Liver (tissue), 3 donors: ENCODE data around the gene MICOS13.

Experiments used
- EGR1 ChIP-seq, 2 donors: IDR thresholded peaks; 2 replicates each; pipeline ENCODE4 v1.6.1; 2016 to 2018; ENCODE audit warnings: antibody characterized with exemption in 2 of 2, low read depth in 2 of 2
- FOXA1 ChIP-seq: IDR thresholded peaks from 2 replicates; pipeline ENCODE4 v1.6.1; 2016; ENCODE audit warnings: antibody characterized with exemption
- FOXA2 ChIP-seq: IDR thresholded peaks from 2 replicates; pipeline ENCODE4 v1.6.1; 2016; ENCODE audit warnings: antibody characterized with exemption
- GABPA ChIP-seq, 2 donors: IDR thresholded peaks in 1 of 2; conservative IDR thresholded peaks in 1 of 2; 2 replicates each; pipeline ENCODE4 v1.6.1; 2016; ENCODE audit warnings: antibody characterized with exemption in 2 of 2, mild to moderate bottlenecking in 1 of 2, moderate library complexity in 1 of 2
- RAD21 ChIP-seq, 2 donors: IDR thresholded peaks; 2 replicates each; pipeline ENCODE4 v1.6.1; 2016; ENCODE audit warnings: antibody characterized with exemption in 2 of 2, mild to moderate bottlenecking in 2 of 2
- SP1 ChIP-seq: IDR thresholded peaks from 2 replicates; pipeline ENCODE4 v1.6.1; 2018; ENCODE audit warnings: antibody characterized with exemption, mild to moderate bottlenecking
- YY1 ChIP-seq: IDR thresholded peaks from 2 replicates; pipeline ENCODE4 v1.6.1; 2016; ENCODE audit warnings: antibody characterized with exemption, mild to moderate bottlenecking
- TF ChIP-seq, protein P1 (sequence below): fragments of 150-350 bp; IDR thresholded peaks from 2 replicates; pipeline ENCODE4 v1.5.1; 2017; ENCODE audit warnings: improper control_type of control experiment, low read depth, low read length; ENCODE audit not compliant: missing input control
- TF ChIP-seq, protein P2 (sequence below): IDR thresholded peaks from 2 replicates; pipeline ENCODE4 v1.6.1; 2016; ENCODE audit warnings: antibody characterized with exemption
- TF ChIP-seq, protein P3 (sequence below): IDR thresholded peaks from 2 replicates; pipeline ENCODE4 v1.6.1; 2016; ENCODE audit warnings: antibody characterized with exemption, mild to moderate bottlenecking
- TF ChIP-seq, protein P4 (sequence below): IDR thresholded peaks from 2 replicates; pipeline ENCODE4 v1.6.1; 2016; ENCODE audit warnings: antibody characterized with exemption
- TF ChIP-seq, protein P5 (sequence below): IDR thresholded peaks from 2 replicates; pipeline ENCODE4 v1.6.1; 2016; ENCODE audit warnings: antibody characterized with exemption
- donor health status: healthy.
- donor health status: healthy.

DNA sequence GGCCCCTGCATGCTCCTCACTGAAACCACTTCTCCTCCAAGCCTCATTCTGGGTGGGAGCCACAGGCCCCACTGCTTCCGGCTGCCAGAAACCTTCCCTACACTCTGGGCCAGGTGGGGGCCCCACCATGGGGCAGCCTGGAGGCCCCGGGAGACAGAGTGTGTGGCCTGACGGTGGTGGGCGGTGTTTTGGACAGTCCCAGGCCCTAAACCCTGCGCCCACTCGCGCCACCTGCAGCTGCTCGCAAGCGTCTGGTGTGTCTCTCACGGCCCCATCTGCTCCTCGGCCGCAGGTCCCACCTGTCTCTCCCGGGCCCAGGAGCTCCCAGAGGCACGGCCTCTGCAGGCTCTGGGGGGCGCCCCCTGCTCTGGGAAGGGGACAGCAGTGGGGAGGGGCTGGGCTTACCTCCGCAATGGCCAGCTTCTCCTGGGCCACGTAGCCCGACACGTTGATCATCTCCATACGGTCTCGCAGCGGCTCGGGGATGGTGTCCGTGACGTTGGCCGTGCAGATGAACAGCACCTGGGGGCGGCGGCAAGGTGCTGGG, 15.4 kb upstream of the MICOS13 start:
- TF ChIP-seq RAD21 (IDR thresholded peaks at IDR 0.05) (no peak), SP1 (no peak), FOXA2 (no peak), GABPA (IDR thresholded peaks at IDR 0.05 in 1 of 2, conservative IDR thresholded peaks at IDR 0.05 in 1 of 2) (no peak), FOXA1 (no peak), YY1 (no peak), EGR1 (IDR thresholded peaks at IDR 0.05; ENCODE audit: low read depth in 2 of 2) (no peak)
- TF ChIP-seq, protein P1, sequence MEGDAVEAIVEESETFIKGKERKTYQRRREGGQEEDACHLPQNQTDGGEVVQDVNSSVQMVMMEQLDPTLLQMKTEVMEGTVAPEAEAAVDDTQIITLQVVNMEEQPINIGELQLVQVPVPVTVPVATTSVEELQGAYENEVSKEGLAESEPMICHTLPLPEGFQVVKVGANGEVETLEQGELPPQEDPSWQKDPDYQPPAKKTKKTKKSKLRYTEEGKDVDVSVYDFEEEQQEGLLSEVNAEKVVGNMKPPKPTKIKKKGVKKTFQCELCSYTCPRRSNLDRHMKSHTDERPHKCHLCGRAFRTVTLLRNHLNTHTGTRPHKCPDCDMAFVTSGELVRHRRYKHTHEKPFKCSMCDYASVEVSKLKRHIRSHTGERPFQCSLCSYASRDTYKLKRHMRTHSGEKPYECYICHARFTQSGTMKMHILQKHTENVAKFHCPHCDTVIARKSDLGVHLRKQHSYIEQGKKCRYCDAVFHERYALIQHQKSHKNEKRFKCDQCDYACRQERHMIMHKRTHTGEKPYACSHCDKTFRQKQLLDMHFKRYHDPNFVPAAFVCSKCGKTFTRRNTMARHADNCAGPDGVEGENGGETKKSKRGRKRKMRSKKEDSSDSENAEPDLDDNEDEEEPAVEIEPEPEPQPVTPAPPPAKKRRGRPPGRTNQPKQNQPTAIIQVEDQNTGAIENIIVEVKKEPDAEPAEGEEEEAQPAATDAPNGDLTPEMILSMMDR, result no peak
- TF ChIP-seq, protein P2, sequence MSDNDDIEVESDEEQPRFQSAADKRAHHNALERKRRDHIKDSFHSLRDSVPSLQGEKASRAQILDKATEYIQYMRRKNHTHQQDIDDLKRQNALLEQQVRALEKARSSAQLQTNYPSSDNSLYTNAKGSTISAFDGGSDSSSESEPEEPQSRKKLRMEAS, result no peak
- TF ChIP-seq, protein P3, sequence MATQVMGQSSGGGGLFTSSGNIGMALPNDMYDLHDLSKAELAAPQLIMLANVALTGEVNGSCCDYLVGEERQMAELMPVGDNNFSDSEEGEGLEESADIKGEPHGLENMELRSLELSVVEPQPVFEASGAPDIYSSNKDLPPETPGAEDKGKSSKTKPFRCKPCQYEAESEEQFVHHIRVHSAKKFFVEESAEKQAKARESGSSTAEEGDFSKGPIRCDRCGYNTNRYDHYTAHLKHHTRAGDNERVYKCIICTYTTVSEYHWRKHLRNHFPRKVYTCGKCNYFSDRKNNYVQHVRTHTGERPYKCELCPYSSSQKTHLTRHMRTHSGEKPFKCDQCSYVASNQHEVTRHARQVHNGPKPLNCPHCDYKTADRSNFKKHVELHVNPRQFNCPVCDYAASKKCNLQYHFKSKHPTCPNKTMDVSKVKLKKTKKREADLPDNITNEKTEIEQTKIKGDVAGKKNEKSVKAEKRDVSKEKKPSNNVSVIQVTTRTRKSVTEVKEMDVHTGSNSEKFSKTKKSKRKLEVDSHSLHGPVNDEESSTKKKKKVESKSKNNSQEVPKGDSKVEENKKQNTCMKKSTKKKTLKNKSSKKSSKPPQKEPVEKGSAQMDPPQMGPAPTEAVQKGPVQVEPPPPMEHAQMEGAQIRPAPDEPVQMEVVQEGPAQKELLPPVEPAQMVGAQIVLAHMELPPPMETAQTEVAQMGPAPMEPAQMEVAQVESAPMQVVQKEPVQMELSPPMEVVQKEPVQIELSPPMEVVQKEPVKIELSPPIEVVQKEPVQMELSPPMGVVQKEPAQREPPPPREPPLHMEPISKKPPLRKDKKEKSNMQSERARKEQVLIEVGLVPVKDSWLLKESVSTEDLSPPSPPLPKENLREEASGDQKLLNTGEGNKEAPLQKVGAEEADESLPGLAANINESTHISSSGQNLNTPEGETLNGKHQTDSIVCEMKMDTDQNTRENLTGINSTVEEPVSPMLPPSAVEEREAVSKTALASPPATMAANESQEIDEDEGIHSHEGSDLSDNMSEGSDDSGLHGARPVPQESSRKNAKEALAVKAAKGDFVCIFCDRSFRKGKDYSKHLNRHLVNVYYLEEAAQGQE, result no peak
- TF ChIP-seq, protein P4, sequence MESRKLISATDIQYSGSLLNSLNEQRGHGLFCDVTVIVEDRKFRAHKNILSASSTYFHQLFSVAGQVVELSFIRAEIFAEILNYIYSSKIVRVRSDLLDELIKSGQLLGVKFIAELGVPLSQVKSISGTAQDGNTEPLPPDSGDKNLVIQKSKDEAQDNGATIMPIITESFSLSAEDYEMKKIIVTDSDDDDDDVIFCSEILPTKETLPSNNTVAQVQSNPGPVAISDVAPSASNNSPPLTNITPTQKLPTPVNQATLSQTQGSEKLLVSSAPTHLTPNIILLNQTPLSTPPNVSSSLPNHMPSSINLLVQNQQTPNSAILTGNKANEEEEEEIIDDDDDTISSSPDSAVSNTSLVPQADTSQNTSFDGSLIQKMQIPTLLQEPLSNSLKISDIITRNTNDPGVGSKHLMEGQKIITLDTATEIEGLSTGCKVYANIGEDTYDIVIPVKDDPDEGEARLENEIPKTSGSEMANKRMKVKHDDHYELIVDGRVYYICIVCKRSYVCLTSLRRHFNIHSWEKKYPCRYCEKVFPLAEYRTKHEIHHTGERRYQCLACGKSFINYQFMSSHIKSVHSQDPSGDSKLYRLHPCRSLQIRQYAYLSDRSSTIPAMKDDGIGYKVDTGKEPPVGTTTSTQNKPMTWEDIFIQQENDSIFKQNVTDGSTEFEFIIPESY, result no peak
- TF ChIP-seq, protein P5, sequence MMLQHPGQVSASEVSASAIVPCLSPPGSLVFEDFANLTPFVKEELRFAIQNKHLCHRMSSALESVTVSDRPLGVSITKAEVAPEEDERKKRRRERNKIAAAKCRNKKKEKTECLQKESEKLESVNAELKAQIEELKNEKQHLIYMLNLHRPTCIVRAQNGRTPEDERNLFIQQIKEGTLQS, result no peak
